ENCODE data around the gene DRD1.

DRD1 gene

DNA sequence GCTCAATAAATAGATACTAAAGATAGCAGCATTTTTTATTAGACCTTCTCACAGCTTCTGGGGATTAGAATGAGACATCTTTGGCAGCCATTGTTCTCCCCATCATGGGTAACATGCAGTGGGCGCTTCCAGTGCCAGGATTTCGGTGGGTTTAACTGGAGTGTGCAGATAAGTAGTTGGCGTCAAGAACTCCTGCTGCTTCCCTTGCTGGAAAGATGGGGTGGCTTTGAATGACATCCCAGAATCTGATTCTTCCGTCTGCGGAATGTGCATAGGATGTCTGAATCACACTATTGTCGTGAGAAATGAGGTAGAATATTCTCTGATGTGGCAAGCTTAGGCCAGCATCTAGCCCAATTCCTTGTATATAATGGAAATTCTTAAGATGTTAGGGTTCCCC, 41.6 kb upstream of the DRD1 start:
- no peak for DNase-seq (ENCODE audit: low read depth)
- H3K4me3 ChIP-seq (ENCODE audit: low read depth, low read length): no peak overlapping the region
- no peak for TF ChIP-seq CTCF (IDR thresholded peaks at IDR 0.05; ENCODE audit: control insufficient read depth, extremely low read depth, insufficient read depth)

GRCh38 chr5:175484829-175485228, 40.8 kb upstream of the DRD1 start:
- no peak for DNase-seq (ENCODE audit: low read depth)
- TF ChIP-seq CTCF (IDR thresholded peaks at IDR 0.05; ENCODE audit: control insufficient read depth, extremely low read depth, insufficient read depth): no peak
- no peak overlapping the region for H3K4me3 ChIP-seq (ENCODE audit: low read depth, low read length)

- DNase-seq (ENCODE audit: low read depth): no peak
These were observed 40.3 kb upstream of the DRD1 start for GRCh38 chr5:175484322-175484721.

GRCh38 chr5:175483337-175483736, 39.4 kb upstream of the DRD1 start:
- no peak overlapping the region for H3K4me3 ChIP-seq (ENCODE audit: low read depth, low read length)
- no peak for TF ChIP-seq CTCF (IDR thresholded peaks at IDR 0.05; ENCODE audit: control insufficient read depth, extremely low read depth, insufficient read depth)
- no peak for DNase-seq (ENCODE audit: low read depth)

More at GRCh38 chr5:175484322-175484721, 40.3 kb upstream of the DRD1 start:
- no peak for TF ChIP-seq CTCF (IDR thresholded peaks at IDR 0.05; ENCODE audit: control insufficient read depth, extremely low read depth, insufficient read depth)
- H3K4me3 ChIP-seq (ENCODE audit: low read depth, low read length): no peak overlapping the region

DNA sequence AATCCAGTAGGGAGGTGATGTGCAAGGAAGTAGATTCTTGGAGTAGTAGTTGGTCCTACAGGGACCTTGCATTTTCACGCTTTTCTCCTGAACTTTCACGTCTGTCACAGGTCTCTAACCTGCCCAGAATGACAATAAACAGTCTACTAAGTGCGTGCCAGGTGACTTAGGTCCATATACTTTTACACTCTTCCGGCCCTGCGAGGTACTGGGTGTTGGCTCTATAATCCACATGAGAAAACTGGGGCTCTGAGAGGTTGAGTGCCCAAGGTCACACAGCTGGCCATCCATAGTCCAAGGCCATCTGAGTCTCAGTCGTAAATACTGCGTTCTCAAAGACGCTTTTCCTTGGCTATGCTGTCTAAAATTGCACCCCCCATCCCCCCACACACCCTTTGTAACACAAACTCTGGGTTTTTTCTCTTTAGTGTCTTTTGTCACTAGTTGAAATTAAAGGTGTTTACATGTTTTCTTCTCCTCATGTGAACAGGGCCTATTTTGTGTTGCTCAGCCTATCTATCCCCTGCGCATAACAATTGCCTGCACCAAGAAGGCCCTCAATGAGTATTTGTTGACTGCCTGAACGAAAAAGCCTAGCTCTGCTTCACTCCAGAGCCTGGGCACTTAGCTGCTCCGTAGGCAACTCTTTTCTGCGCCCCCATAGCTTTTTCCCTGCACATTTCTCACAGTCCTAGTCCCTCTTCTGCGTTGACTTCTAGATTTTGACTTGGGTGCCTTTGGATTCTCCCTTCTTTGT, 35.3 kb upstream of the DRD1 start:
- DNase-seq (ENCODE audit: low read depth): no peak
- TF ChIP-seq CTCF (IDR thresholded peaks at IDR 0.05; ENCODE audit: control insufficient read depth, extremely low read depth, insufficient read depth): no peak
- peak overlapping the region; percentile 62 for H3K4me3 ChIP-seq (ENCODE audit: low read depth, low read length)

DNA sequence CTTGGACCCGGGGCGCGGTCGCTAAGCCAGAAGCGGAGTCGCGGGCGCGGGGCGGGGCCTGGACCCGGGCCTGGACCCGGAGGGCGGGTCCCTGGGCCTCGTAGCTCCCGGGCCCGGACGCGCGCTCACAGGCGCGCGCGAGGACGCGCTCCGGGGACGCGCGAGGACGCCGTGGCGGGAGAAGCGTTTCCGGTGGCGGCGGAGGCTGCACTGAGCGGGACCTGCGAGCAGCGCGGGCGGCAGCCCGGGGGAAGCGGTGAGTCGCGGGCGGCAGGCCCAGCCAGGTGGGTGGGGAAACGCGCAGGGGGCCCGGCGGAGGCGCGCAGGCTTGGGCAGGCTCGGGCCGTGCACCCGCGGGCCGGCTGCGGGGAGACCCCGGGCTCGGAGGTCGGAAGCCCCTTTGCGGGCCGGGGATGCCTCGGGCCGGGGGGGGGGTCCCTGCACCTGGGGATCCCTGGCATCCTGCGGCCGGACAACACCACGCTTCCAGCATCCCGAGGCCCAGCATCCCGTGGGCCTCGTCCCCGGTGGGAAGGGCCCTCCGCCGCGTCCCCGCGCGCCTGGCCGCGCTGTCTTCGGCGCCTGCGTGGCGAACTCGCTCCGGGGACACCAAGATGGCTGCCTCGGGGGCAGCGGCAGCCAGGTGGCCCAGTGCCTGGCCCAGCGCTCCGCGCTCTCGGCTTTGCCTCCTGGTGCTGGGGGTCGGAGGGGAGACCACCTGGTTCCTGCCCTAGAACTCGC, 34.6 kb upstream of the DRD1 start, which contains the start of gene SFXN1:
TSS of gene SFXN1 (plus strand) at position 177 of the 741 bp plus-strand sequence. CDS start 13,544 bp downstream, outside the sequence.
- no peak for TF ChIP-seq CTCF (IDR thresholded peaks at IDR 0.05; ENCODE audit: control insufficient read depth, extremely low read depth, insufficient read depth)

More for the DNA sequence above, 34.6 kb upstream of the DRD1 start, which contains the start of gene SFXN1:
- no peak for DNase-seq (ENCODE audit: low read depth)
- peak within 1 kb of the TSS; percentile 62 for H3K4me3 ChIP-seq (ENCODE audit: low read depth, low read length)
